GM06990 (cell line): ENCODE data around the gene WHAMM.

ENCODE experiments used
- DNase-seq: peaks from one replicate; pipeline ENCODE4 v3.0.0-alpha.2; 2011; ENCODE audit not compliant: insufficient read length; ENCODE audit errors: extremely low read depth
- H3K27me3 ChIP-seq: replicated peaks from 2 replicates; pipeline ENCODE4 v1.6.0; 2011; ENCODE audit warnings: low read length; ENCODE audit not compliant: control insufficient read depth, insufficient read depth
- H3K36me3 ChIP-seq: 2 replicates; pipeline ENCODE4 v1.5.1; 2011; ENCODE audit warnings: low read length; ENCODE audit not compliant: control insufficient read depth, insufficient read depth
- H3K4me3 ChIP-seq: replicated peaks from 2 replicates; pipeline ENCODE4 v1.5.1; 2011; ENCODE audit warnings: low read depth, mild to moderate bottlenecking, control low read depth, low read length
- CTCF ChIP-seq: IDR thresholded peaks from 2 replicates; pipeline ENCODE4 v1.5.1; 2011; ENCODE audit warnings: low read length, control low read depth, mild to moderate bottlenecking, inconsistent platforms; ENCODE audit not compliant: insufficient read depth, poor library complexity, severe bottlenecking

The WHAMM gene

GRCh38 chr15:82839136-82839535, 29.7 kb downstream of the WHAMM start:
- Histone ChIP-seq H3K4me3 (no peak overlapping the region), H3K36me3 (peaks cover 21% of the 10 kb centered on the region), H3K27me3 (no peaks in the 10 kb centered on the region)
- no peak for TF ChIP-seq CTCF
- DNase-seq = no peak

GRCh38 chr15:82840166-82840565, 30.7 kb downstream of the WHAMM start:
- no peak for TF ChIP-seq CTCF
- DNase-seq = no peak
- H3K4me3 ChIP-seq = no peak overlapping the region
- peaks cover 19% of the 10 kb centered on the region for H3K36me3 ChIP-seq
- no peaks in the 10 kb centered on the region for H3K27me3 ChIP-seq

GRCh38 chr15:82843566-82843965, 34.1 kb downstream of the WHAMM start:
- no peak overlapping the region for H3K4me3 ChIP-seq
- no peak for TF ChIP-seq CTCF
- no peak for DNase-seq

GRCh38 chr15:82845686-82846085, 36.3 kb downstream of the WHAMM start:
- TF ChIP-seq CTCF = no peak
- no peaks in the 10 kb centered on the region for H3K36me3 ChIP-seq
- H3K27me3 ChIP-seq = no peaks in the 10 kb centered on the region; the same call in 1 of the 2 replicates
- no peak for DNase-seq
- H3K4me3 ChIP-seq = no peak overlapping the region

More at GRCh38 chr15:82843566-82843965, 34.1 kb downstream of the WHAMM start:
- Histone ChIP-seq H3K36me3 (no peaks in the 10 kb centered on the region; the same call in 1 of the 2 replicates), H3K27me3 (no peaks in the 10 kb centered on the region; the same call in 1 of the 2 replicates)

- no peak overlapping the region for H3K4me3 ChIP-seq
- no peak for DNase-seq
- H3K27me3 ChIP-seq = no peaks in the 10 kb centered on the region; the same call in 1 of the 2 replicates
- TF ChIP-seq CTCF = no peak
- no peaks in the 10 kb centered on the region for H3K36me3 ChIP-seq
These were observed 37.2 kb downstream of the WHAMM start for GRCh38 chr15:82846621-82847020.

GRCh38 chr15:82847703-82848102, 38.3 kb downstream of the WHAMM start:
- Histone ChIP-seq H3K36me3 (no peaks in the 10 kb centered on the region), H3K4me3 (no peak overlapping the region), H3K27me3 (no peaks in the 10 kb centered on the region; the same call in 1 of the 2 replicates)
- no peak for TF ChIP-seq CTCF
- no peak for DNase-seq
